Measurements from ENCODE around the gene BPGM. TPM values are rescaled to one million over a fixed set of nuclear protein-coding genes. Genes with fewer than 3 reads are reported as not detected.

Gene BPGM
- total and polyA plus RNA-seq, 7 donors = 9.0 to 22.8 (median 14.8) TPM

- Histone ChIP-seq H3K4me1 (peaks cover 0 to 53% (median 32%) of the 10 kb centered on the region in 4 donors), H3K36me3 (no peaks in the 10 kb centered on the region), H3K4me3 (no peak overlapping the region), H3K27me3 (no peaks in the 10 kb centered on the region), H3K27ac (peak overlapping the region in 1 of 4 donors; percentile 29), H3K9me3 (no peaks in the 10 kb centered on the region)
- TF ChIP-seq EP300 (IDR thresholded peaks at IDR 0.05) (no peak), CTCF (IDR thresholded peaks at IDR 0.05) (no peak), POLR2AphosphoS5 (IDR thresholded peaks at IDR 0.05) (no peak), POLR2A (IDR thresholded peaks at IDR 0.05) (no peak)
- intact Hi-C loops (cut with DNase I) = loop anchor here (5.0 kb wide), 1 partner anchor 198 kb away; no protein-coding TSS in a partner anchor
- 73 to 76% methylated on average over 7 of the region's 7 CpGs for WGBS, 2 donors
- no peak for DNase-seq
These were observed 47.6 kb downstream of the BPGM start for GRCh38 chr7:134694299-134694698.

GRCh38 chr7:134694767-134695166 is 48.1 kb downstream of the BPGM start:
- H3K36me3 ChIP-seq = no peaks in the 10 kb centered on the region
- no peaks in the 10 kb centered on the region for H3K9me3 ChIP-seq
- WGBS, 2 donors = 94 to 96% methylated on average over 2 of the region's 2 CpGs
- DNase-seq = no peak
- no peak overlapping the region for H3K4me3 ChIP-seq
- no peaks in the 10 kb centered on the region for H3K27me3 ChIP-seq
- intact Hi-C loops (cut with DNase I) = loop anchor here (5.0 kb wide), 1 partner anchor 198 kb away; no protein-coding TSS in a partner anchor
- TF ChIP-seq EP300 (IDR thresholded peaks at IDR 0.05) (no peak), POLR2AphosphoS5 (IDR thresholded peaks at IDR 0.05) (no peak)
- peaks cover 0 to 53% (median 34%) of the 10 kb centered on the region in 4 donors for H3K4me1 ChIP-seq
- H3K27ac ChIP-seq = peak overlapping the region in 3 of 4 donors; percentile 9 to 29 (median 16)

GRCh38 chr7:134695321-134695860 is 48.7 kb downstream of the BPGM start:
- H3K4me3 ChIP-seq = no peak overlapping the region
- TF ChIP-seq POLR2AphosphoS5 (IDR thresholded peaks at IDR 0.05) (no peak), POLR2A (IDR thresholded peaks at IDR 0.05) (no peak), CTCF (IDR thresholded peaks at IDR 0.05) (no peak), EP300 (IDR thresholded peaks at IDR 0.05) (no peak)
- H3K36me3 ChIP-seq = no peaks in the 10 kb centered on the region
- WGBS, 2 donors = 79 to 82% methylated on average over 9 of the region's 9 CpGs
- H3K4me1 ChIP-seq = peaks cover 0 to 52% (median 34%) of the 10 kb centered on the region in 4 donors
- H3K27ac ChIP-seq = peak overlapping the region in 3 of 4 donors; percentile 9 to 41 (median 29)
- intact Hi-C loops (cut with DNase I) = no loop called here
- no peaks in the 10 kb centered on the region for H3K9me3 ChIP-seq
- no peak for DNase-seq
- H3K27me3 ChIP-seq = no peaks in the 10 kb centered on the region

- Histone ChIP-seq H3K9me3 (no peaks in the 10 kb centered on the region), H3K4me1 (peaks cover 0 to 44% (median 26%) of the 10 kb centered on the region in 4 donors), H3K27ac (peak overlapping the region in 2 of 4 donors; percentile 29 to 41), H3K4me3 (no peak overlapping the region), H3K27me3 (no peaks in the 10 kb centered on the region), H3K36me3 (no peaks in the 10 kb centered on the region)
- intact Hi-C loops (cut with DNase I) = no loop called here
- WGBS, 2 donors = 25 to 73% methylated on average over 5 of the region's 5 CpGs
- TF ChIP-seq EP300 (IDR thresholded peaks at IDR 0.05) (no peak), CTCF (IDR thresholded peaks at IDR 0.05) (no peak)
- no peak for DNase-seq
These were observed 49.6 kb downstream of the BPGM start for GRCh38 chr7:134696261-134696660.

GRCh38 chr7:134697205-134697886 is 50.7 kb downstream of the BPGM start:
- H3K27me3 ChIP-seq = no peaks in the 10 kb centered on the region
- peaks cover 0 to 33% (median 17%) of the 10 kb centered on the region in 4 donors for H3K4me1 ChIP-seq
- H3K4me3 ChIP-seq = no peak overlapping the region
- H3K27ac ChIP-seq = no peak overlapping the region
- intact Hi-C loops (cut with DNase I) = no loop called here
- H3K36me3 ChIP-seq = no peaks in the 10 kb centered on the region
- TF ChIP-seq POLR2A (IDR thresholded peaks at IDR 0.05) = no peak
- no peak for TF ChIP-seq POLR2AphosphoS5 (IDR thresholded peaks at IDR 0.05)
- no peak for TF ChIP-seq CTCF (IDR thresholded peaks at IDR 0.05)
- TF ChIP-seq EP300 (IDR thresholded peaks at IDR 0.05) = no peak
- DNase-seq = no peak
- no peaks in the 10 kb centered on the region for H3K9me3 ChIP-seq
- 85 to 94% methylated on average over 3 of the region's 3 CpGs for WGBS, 2 donors
